ENCODE results near the gene P4HA2.

- TF ChIP-seq CTCF (conservative IDR thresholded peaks at IDR 0.05) = no peak
- no peak for TF ChIP-seq ZFX (IDR thresholded peaks at IDR 0.05)
Observed at GRCh38 chr5:132267931-132268768, 40.5 kb upstream of the P4HA2 start.

Measured in C4-2B (cell line).